Activated T-cell treated with anti-CD3 and anti-CD28 coated beads, Interleukin-2, amount 50 U/mL, for 24 hours (primary cell): ENCODE data around the gene CGRRF1.

ENCODE experiments used
- DNase-seq: peaks from one replicate; pipeline ENCODE4 v3.0.0-alpha.2; 2020
- H3K27ac Mint-ChIP-seq: 2 replicates; pipeline ENCODE4 v1.8.0; 2020; ENCODE audit warnings: mild to moderate bottlenecking, mixed read lengths
- H3K27me3 Mint-ChIP-seq: 2 replicates; pipeline ENCODE4 v1.8.0; 2020; ENCODE audit warnings: mixed read lengths
- H3K36me3 Mint-ChIP-seq: 2 replicates; pipeline ENCODE4 v1.8.0; 2020; ENCODE audit warnings: low read depth, mixed read lengths
- H3K4me1 Mint-ChIP-seq: 2 replicates; pipeline ENCODE4 v1.8.0; 2020; ENCODE audit warnings: low read depth, mixed read lengths
- H3K4me3 Mint-ChIP-seq: 2 replicates; pipeline ENCODE4 v1.8.0; 2020; ENCODE audit warnings: mild to moderate bottlenecking, moderate library complexity, mixed read lengths
- H3K9me3 Mint-ChIP-seq: 2 replicates; pipeline ENCODE4 v1.8.0; 2020; ENCODE audit warnings: mixed read lengths

The CGRRF1 gene

GRCh38 chr14:54483073-54483745 lies 26.5 kb upstream of the CGRRF1 start:
- Mint-ChIP-seq H3K4me3 (no peak overlapping the region), H3K9me3 (no peaks in the 10 kb centered on the region), H3K27me3 (no peaks in the 10 kb centered on the region), H3K4me1 (peaks cover 57% of the 10 kb centered on the region), H3K27ac (peak overlapping the region; percentile 83), H3K36me3 (peaks cover 83% of the 10 kb centered on the region)
- no peak for DNase-seq

- H3K27me3 Mint-ChIP-seq = no peaks in the 10 kb centered on the region
- peak overlapping the region; percentile 83 for H3K27ac Mint-ChIP-seq
- H3K4me1 Mint-ChIP-seq = peaks cover 57% of the 10 kb centered on the region
- DNase-seq = no peak
- H3K9me3 Mint-ChIP-seq = no peaks in the 10 kb centered on the region
- H3K4me3 Mint-ChIP-seq = no peak overlapping the region
- H3K36me3 Mint-ChIP-seq = peaks cover 79% of the 10 kb centered on the region
Observed at GRCh38 chr14:54483846-54484245, 25.9 kb upstream of the CGRRF1 start.

- Mint-ChIP-seq H3K27me3 (no peaks in the 10 kb centered on the region), H3K4me1 (peaks cover 73% of the 10 kb centered on the region), H3K4me3 (peak overlapping the region; percentile 90), H3K27ac (peak overlapping the region; percentile 93), H3K36me3 (peaks cover 54% of the 10 kb centered on the region), H3K9me3 (no peaks in the 10 kb centered on the region)
- no peak for DNase-seq
Observed at GRCh38 chr14:54486685-54487084, 23.0 kb upstream of the CGRRF1 start.

- no peak for DNase-seq
- Mint-ChIP-seq H3K9me3 (no peaks in the 10 kb centered on the region), H3K27me3 (no peaks in the 10 kb centered on the region), H3K4me3 (peak overlapping the region; percentile 90), H3K36me3 (peaks cover 43% of the 10 kb centered on the region), H3K4me1 (peaks cover 67% of the 10 kb centered on the region), H3K27ac (peak overlapping the region; percentile 93)
Observed at GRCh38 chr14:54487771-54488170, 21.9 kb upstream of the CGRRF1 start.

- peaks cover 62% of the 10 kb centered on the region for H3K4me1 Mint-ChIP-seq
- DNase-seq = no peak
- no peaks in the 10 kb centered on the region for H3K27me3 Mint-ChIP-seq
- peak overlapping the region; percentile 93 for H3K27ac Mint-ChIP-seq
- H3K4me3 Mint-ChIP-seq = peak overlapping the region; percentile 90
- peaks cover 38% of the 10 kb centered on the region for H3K36me3 Mint-ChIP-seq
- no peaks in the 10 kb centered on the region for H3K9me3 Mint-ChIP-seq
Observed at GRCh38 chr14:54488318-54488645, 21.4 kb upstream of the CGRRF1 start.

- H3K4me1 Mint-ChIP-seq = peaks cover 57% of the 10 kb centered on the region
- peak; percentile 91 for DNase-seq
- no peaks in the 10 kb centered on the region for H3K27me3 Mint-ChIP-seq
- peaks cover 33% of the 10 kb centered on the region for H3K36me3 Mint-ChIP-seq
- peak within 1 kb of the TSS; percentile 90 for H3K4me3 Mint-ChIP-seq
- H3K9me3 Mint-ChIP-seq = no peaks in the 10 kb centered on the region
- H3K27ac Mint-ChIP-seq = peak within 1 kb of the TSS; percentile 94
Observed at GRCh38 chr14:54488646-54489317, 20.9 kb upstream of the CGRRF1 start, which contains the start of gene GMFB. TSS of gene GMFB (minus strand) at chr14:54488980. CDS start at chr14:54488927, 53 bp downstream.

GRCh38 chr14:54489318-54489683 lies 20.4 kb upstream of the CGRRF1 start:
- H3K27ac Mint-ChIP-seq = peak overlapping the region; percentile 94

GRCh38 chr14:54489731-54490444 lies 19.8 kb upstream of the CGRRF1 start:
- H3K4me1 Mint-ChIP-seq = peaks cover 47% of the 10 kb centered on the region
- peak overlapping the region; percentile 94 for H3K27ac Mint-ChIP-seq
- DNase-seq = no peak
- peaks cover 26% of the 10 kb centered on the region for H3K36me3 Mint-ChIP-seq
- H3K27me3 Mint-ChIP-seq = no peaks in the 10 kb centered on the region
- no peaks in the 10 kb centered on the region for H3K9me3 Mint-ChIP-seq
- H3K4me3 Mint-ChIP-seq = peak overlapping the region; percentile 90

More at GRCh38 chr14:54489318-54489683, 20.4 kb upstream of the CGRRF1 start:
- Mint-ChIP-seq H3K9me3 (no peaks in the 10 kb centered on the region), H3K36me3 (peaks cover 31% of the 10 kb centered on the region), H3K4me1 (peaks cover 53% of the 10 kb centered on the region), H3K4me3 (peak overlapping the region; percentile 90), H3K27me3 (no peaks in the 10 kb centered on the region)
- no peak for DNase-seq

- no peak for DNase-seq
- Mint-ChIP-seq H3K27me3 (no peaks in the 10 kb centered on the region), H3K4me1 (peaks cover 40% of the 10 kb centered on the region), H3K4me3 (no peak overlapping the region), H3K27ac (no peak overlapping the region), H3K36me3 (peaks cover 21% of the 10 kb centered on the region), H3K9me3 (no peaks in the 10 kb centered on the region)
Observed at GRCh38 chr14:54490445-54491175, 19.1 kb upstream of the CGRRF1 start.

- no peaks in the 10 kb centered on the region for H3K9me3 Mint-ChIP-seq
- no peak overlapping the region for H3K27ac Mint-ChIP-seq
- peaks cover 1% of the 10 kb centered on the region for H3K36me3 Mint-ChIP-seq
- peaks cover 3% of the 10 kb centered on the region for H3K27me3 Mint-ChIP-seq
- peaks cover 21% of the 10 kb centered on the region for H3K4me1 Mint-ChIP-seq
- no peak for DNase-seq
- H3K4me3 Mint-ChIP-seq = no peak overlapping the region
Observed at GRCh38 chr14:54493293-54493692, 16.4 kb upstream of the CGRRF1 start.

GRCh38 chr14:54497224-54497623 lies 12.5 kb upstream of the CGRRF1 start:
- Mint-ChIP-seq H3K9me3 (no peaks in the 10 kb centered on the region), H3K27me3 (peaks cover 14% of the 10 kb centered on the region), H3K27ac (no peak overlapping the region), H3K4me3 (no peak overlapping the region), H3K4me1 (peaks cover 3% of the 10 kb centered on the region), H3K36me3 (no peaks in the 10 kb centered on the region)
- no peak for DNase-seq

- Mint-ChIP-seq H3K27ac (no peak overlapping the region), H3K36me3 (no peaks in the 10 kb centered on the region), H3K27me3 (peaks cover 16% of the 10 kb centered on the region), H3K9me3 (no peaks in the 10 kb centered on the region), H3K4me3 (no peak overlapping the region), H3K4me1 (peaks cover 6% of the 10 kb centered on the region)
- no peak for DNase-seq
Observed at GRCh38 chr14:54498095-54498531, 11.6 kb upstream of the CGRRF1 start.

GRCh38 chr14:54498579-54498978 lies 11.1 kb upstream of the CGRRF1 start:
- peaks cover 16% of the 10 kb centered on the region for H3K27me3 Mint-ChIP-seq
- no peak for DNase-seq
- no peaks in the 10 kb centered on the region for H3K9me3 Mint-ChIP-seq
- no peak overlapping the region for H3K27ac Mint-ChIP-seq
- H3K4me1 Mint-ChIP-seq = peaks cover 6% of the 10 kb centered on the region
- no peak overlapping the region for H3K4me3 Mint-ChIP-seq
- no peaks in the 10 kb centered on the region for H3K36me3 Mint-ChIP-seq

- Mint-ChIP-seq H3K27me3 (peaks cover 16% of the 10 kb centered on the region), H3K36me3 (no peaks in the 10 kb centered on the region), H3K9me3 (no peaks in the 10 kb centered on the region), H3K4me1 (peaks cover 6% of the 10 kb centered on the region), H3K27ac (no peak overlapping the region), H3K4me3 (no peak overlapping the region)
- no peak for DNase-seq
Observed at GRCh38 chr14:54500744-54501143, 9.0 kb upstream of the CGRRF1 start.
